Left lung (tissue), 10 donors: Measurements from ENCODE around the gene ATP8A2. TPM values are rescaled to one million over a fixed set of nuclear protein-coding genes. Genes with fewer than 3 reads are reported as not detected.

ENCODE experiments used
- ATAC-seq: fragments of 200-7000 bp; cut with Tn5 transposase; one replicate; pipeline ENCODE4 v1.9.1; 2020; ENCODE audit warnings: moderate library complexity
- DNase-seq, 4 donors: peaks; one replicate each; pipeline ENCODE4 v3.0.0-alpha.2; 2013 to 2020
- H3K27ac ChIP-seq, 2 donors: fragments of 200-600 bp; sonication (generic) in 1 of 2; one replicate each; pipeline versions ENCODE4 v1.5.0 to v1.8.0; 2020 to 2021
- H3K27me3 ChIP-seq, 2 donors: fragments of 200-600 bp; sonication (generic) in 1 of 2; one replicate each; pipeline versions ENCODE4 v1.5.0 to v1.8.0; 2020 to 2021
- H3K36me3 ChIP-seq, 2 donors: fragments of 200-600 bp; sonication (generic) in 1 of 2; one replicate each; pipeline versions ENCODE4 v1.5.0 to v1.8.0; 2020 to 2021
- H3K4me1 ChIP-seq, 2 donors: fragments of 200-600 bp; one replicate each; pipeline ENCODE4 v1.8.0; 2021
- H3K4me3 ChIP-seq, 2 donors: fragments of 200-600 bp; sonication (generic) in 1 of 2; one replicate each; pipeline versions ENCODE4 v1.5.0 to v1.8.0; 2020 to 2021; ENCODE audit warnings: mild to moderate bottlenecking in 1 of 2
- H3K9me3 ChIP-seq, 2 donors: fragments of 200-600 bp; sonication (generic) in 1 of 2; one replicate each; pipeline versions ENCODE4 v1.5.0 to v1.8.0; 2020 to 2021
- CTCF ChIP-seq, 2 donors: fragments of 200-600 bp; sonication (generic) in 1 of 2; IDR thresholded peaks; one replicate each; pipeline versions ENCODE4 v1.5.0 to v1.8.0; 2021; ENCODE audit warnings: antibody characterized with exemption in 2 of 2
- intact Hi-C, 2 donors: fragments of 100-400 bp; cut with DNase I; formaldehyde crosslinking; loops; one replicate each; pipeline versions ENCODE4 v1.11.2 to v1.14.2; 2022
- polyA plus RNA-seq, 6 donors: library from polyadenylated mRNA; unstranded; fragments of 120-200 nt; gene quantifications; one replicate each; pipeline ENCODE4 v1.2.1, GENCODE V29; 2013; ENCODE audit not compliant: insufficient read length in 6 of 6
- total RNA-seq, 2 donors: library from RNA; stranded (reverse); fragmentation: NEBNext Ultra II Directional; extraction: Animal tissue kit (Norgen Biotek cat#: 25700); gene quantifications; one replicate each; pipeline ENCODE4 v1.2.1, GENCODE V29; 2021
- donor health status: DM: no; HTN: yes; CAD: no.
- donor health status: DM: no; HTN: no; CAD: no.

Gene ATP8A2
- total and polyA plus RNA-seq, 8 donors = 1.1 to 13.4 (median 9.6) TPM

GRCh38 chr13:26042785-26043184 lies 671.0 kb downstream of the ATP8A2 start:
- H3K27ac ChIP-seq = no peak overlapping the region
- no peak for TF ChIP-seq CTCF (IDR thresholded peaks at IDR 0.05)
- ATAC-seq = no peak

GRCh38 chr13:26045142-26045541 lies 673.4 kb downstream of the ATP8A2 start:
- TF ChIP-seq CTCF (IDR thresholded peaks at IDR 0.05) = no peak
- intact Hi-C loops = no loop called here
- ATAC-seq = no peak

More at GRCh38 chr13:26042785-26043184, 671.0 kb downstream of the ATP8A2 start:
- peaks cover 0 to 15% of the 10 kb centered on the region in 2 donors for H3K27me3 ChIP-seq
- intact Hi-C loops = no loop called here
- no peaks in the 10 kb centered on the region for H3K9me3 ChIP-seq
- no peak for DNase-seq
- no peaks in the 10 kb centered on the region for H3K36me3 ChIP-seq
- no peaks in the 10 kb centered on the region for H3K4me1 ChIP-seq
- no peak overlapping the region for H3K4me3 ChIP-seq

GRCh38 chr13:26046639-26047038 lies 674.9 kb downstream of the ATP8A2 start:
- H3K4me3 ChIP-seq = no peak overlapping the region
- H3K36me3 ChIP-seq = no peaks in the 10 kb centered on the region
- TF ChIP-seq CTCF (IDR thresholded peaks at IDR 0.05) = no peak
- no peak for ATAC-seq
- H3K9me3 ChIP-seq = no peaks in the 10 kb centered on the region
- no peak for DNase-seq
- intact Hi-C loops = no loop called here
- H3K27ac ChIP-seq = no peak overlapping the region
- H3K4me1 ChIP-seq = peaks cover 3 to 5% of the 10 kb centered on the region in 2 donors
- peaks cover 29 to 53% of the 10 kb centered on the region in 2 donors for H3K27me3 ChIP-seq

More at GRCh38 chr13:26045142-26045541, 673.4 kb downstream of the ATP8A2 start:
- no peaks in the 10 kb centered on the region for H3K9me3 ChIP-seq
- no peak overlapping the region for H3K4me3 ChIP-seq
- no peak for DNase-seq
- no peaks in the 10 kb centered on the region for H3K36me3 ChIP-seq
- no peak overlapping the region for H3K27ac ChIP-seq
- peaks cover 14 to 38% of the 10 kb centered on the region in 2 donors for H3K27me3 ChIP-seq
- no peaks in the 10 kb centered on the region for H3K4me1 ChIP-seq

- Histone ChIP-seq H3K36me3 (no peaks in the 10 kb centered on the region), H3K27ac (no peak overlapping the region), H3K27me3 (peaks cover 30 to 57% of the 10 kb centered on the region in 2 donors), H3K4me1 (peaks cover 3 to 5% of the 10 kb centered on the region in 2 donors), H3K4me3 (no peak overlapping the region), H3K9me3 (no peaks in the 10 kb centered on the region)
- intact Hi-C loops = no loop called here
- TF ChIP-seq CTCF (IDR thresholded peaks at IDR 0.05) = no peak
- DNase-seq (no peak), ATAC-seq (no peak)
These were observed 675.3 kb downstream of the ATP8A2 start for GRCh38 chr13:26047040-26047439.

GRCh38 chr13:26048741-26049140 lies 677.0 kb downstream of the ATP8A2 start:
- DNase-seq (no peak), ATAC-seq (peak; percentile 21)
- Histone ChIP-seq H3K27ac (no peak overlapping the region), H3K4me1 (peaks cover 3 to 5% of the 10 kb centered on the region in 2 donors), H3K36me3 (no peaks in the 10 kb centered on the region), H3K9me3 (no peaks in the 10 kb centered on the region), H3K4me3 (peak overlapping the region; percentile 17 to 41), H3K27me3 (peaks cover 37 to 74% of the 10 kb centered on the region in 2 donors)
- intact Hi-C loops = no loop called here
- no peak for TF ChIP-seq CTCF (IDR thresholded peaks at IDR 0.05)
